Keratinocyte (primary cell): ENCODE measurements around the gene PRRX1. TPM values are rescaled to one million over a fixed set of nuclear protein-coding genes. Genes with fewer than 3 reads are reported as not detected.

ENCODE experiments used
- DNase-seq: peaks from one replicate; pipeline ENCODE4 v3.0.0-alpha.2; 2011; ENCODE audit warnings: low read depth, missing footprints, low spot score
- FAIRE-seq: peaks from 2 replicates; lab custom pipeline; 2011; peaks lifted over from hg19 to GRCh38; lab: Jason Lieb, UNC
- H2AFZ ChIP-seq: 2 replicates; pipeline ENCODE4 v1.6.0; 2012; ENCODE audit warnings: low read length, control low read depth, inconsistent platforms; ENCODE audit not compliant: control insufficient read depth
- H3K27ac ChIP-seq: 2 replicates; pipeline ENCODE4 v1.5.1; 2011; ENCODE audit warnings: low read length; ENCODE audit not compliant: control insufficient read depth, insufficient read depth
- H3K27me3 ChIP-seq: 3 replicates; pipeline ENCODE4 v1.6.0; 2011; ENCODE audit warnings: low read length; ENCODE audit not compliant: control insufficient read depth, insufficient read depth; ENCODE audit errors: extremely low read depth
- H3K36me3 ChIP-seq, 2 experiments: 2 replicates in 1 of 2; 3 replicates in 1 of 2; pipeline ENCODE4 v1.5.1; 2011; ENCODE audit warnings: low read length in 2 of 2, mild to moderate bottlenecking in 1 of 2; ENCODE audit not compliant: control insufficient read depth in 2 of 2, insufficient read depth in 2 of 2; ENCODE audit errors: extremely low read depth in 1 of 2
- H3K4me1 ChIP-seq: 3 replicates; pipeline ENCODE4 v1.5.1; 2011; ENCODE audit warnings: low read length; ENCODE audit not compliant: control insufficient read depth, insufficient read depth; ENCODE audit errors: extremely low read depth
- H3K4me2 ChIP-seq: 3 replicates; pipeline ENCODE4 v1.6.0; 2011; ENCODE audit warnings: low read depth, low read length; ENCODE audit not compliant: control insufficient read depth, insufficient read depth; ENCODE audit errors: extremely low read depth
- H3K4me3 ChIP-seq, 3 experiments: fragments of 200-600 bp in 1 of 3; sonication (generic) in 1 of 3; 2 replicates in 2 of 3; 3 replicates in 1 of 3; pipeline ENCODE4 v1.5.1; 2011 to 2016; ENCODE audit warnings: low read length in 3 of 3, mild to moderate bottlenecking in 3 of 3, control low read depth in 2 of 3, inconsistent platforms in 1 of 3, low read depth in 1 of 3, mixed read lengths in 1 of 3, mixed run types in 1 of 3, moderate library complexity in 1 of 3; ENCODE audit not compliant: control insufficient read depth in 2 of 3, insufficient read depth in 2 of 3; ENCODE audit errors: extremely low read depth in 1 of 3
- H3K79me2 ChIP-seq: 2 replicates; pipeline ENCODE4 v1.6.0; 2012; ENCODE audit warnings: low read length; ENCODE audit not compliant: control insufficient read depth, insufficient read depth
- H3K9ac ChIP-seq: 3 replicates; pipeline ENCODE4 v1.6.0; 2011; ENCODE audit warnings: low read length; ENCODE audit not compliant: control insufficient read depth, insufficient read depth; ENCODE audit errors: extremely low read depth
- H3K9me1 ChIP-seq: 3 replicates; pipeline ENCODE4 v1.6.0; 2011; ENCODE audit warnings: low read length; ENCODE audit not compliant: control insufficient read depth, insufficient read depth; ENCODE audit errors: extremely low read depth
- H3K9me3 ChIP-seq: 2 replicates; pipeline ENCODE4 v1.5.1; 2012; ENCODE audit warnings: low read depth, low read length; ENCODE audit not compliant: control insufficient read depth
- H4K20me1 ChIP-seq: 3 replicates; pipeline ENCODE4 v1.6.0; 2011; ENCODE audit warnings: low read length; ENCODE audit not compliant: control insufficient read depth, insufficient read depth; ENCODE audit errors: extremely low read depth
- CTCF ChIP-seq, 3 experiments: IDR thresholded peaks in 1 of 3; conservative IDR thresholded peaks in 1 of 3; optimal IDR thresholded peaks in 1 of 3; 2 replicates in 2 of 3; 3 replicates in 1 of 3; pipeline versions ENCODE3 to v1.5.1; 2011; ENCODE audit warnings: low read length in 3 of 3, mild to moderate bottlenecking in 3 of 3, moderate library complexity in 2 of 3, control low read depth in 1 of 3, inconsistent platforms in 1 of 3; ENCODE audit not compliant: insufficient read depth in 2 of 3; ENCODE audit errors: extremely low read depth in 1 of 3
- EZH2 ChIP-seq: IDR thresholded peaks from one replicate; pipeline ENCODE4 v1.6.1; 2012; ENCODE audit warnings: inconsistent platforms, mild to moderate bottlenecking, low read length, moderate library complexity
- dilution Hi-C: fragments of 300-500 bp; cut with MboI; formaldehyde crosslinking; loops from one replicate; pipeline ENCODE4 v1.7.0; 2020; ENCODE audit warnings: low sequenced_read_pairs; ENCODE audit not compliant: extremely low pct_ligation_motif_present
- polyA plus RNA-seq, 5 experiments: library from polyadenylated mRNA; depleted of rRNA in 3 of 5; stranded (reverse) in 3 of 5; stranded (forward) in 1 of 5; unstranded in 1 of 5; fragments of >200 nt; gene quantifications; 1 replicate in 1 of 5; 2 replicates in 3 of 5; 3 replicates in 1 of 5; pipeline versions ENCODE4 v1.2.1 to v1.2.3, GENCODE V29; 2011 to 2012; ENCODE audit warnings: missing spikeins in 2 of 5, low read depth in 1 of 5, low replicate concordance in 1 of 5

Gene PRRX1
- polyA plus RNA-seq, 1 donor (not counting 4 experiments of a cell fraction or from before 2014, with no cell fraction given) = not detected

- Histone ChIP-seq H2AFZ (no peak overlapping the region), H3K4me3 (no peak overlapping the region), H3K27ac (no peak overlapping the region), H3K27me3 (no peaks in the 10 kb centered on the region), H3K79me2 (no peaks in the 10 kb centered on the region), H3K9me3 (no peaks in the 10 kb centered on the region), H4K20me1 (no peaks in the 10 kb centered on the region), H3K4me1 (peaks cover 7% of the 10 kb centered on the region), H3K9me1 (no peaks in the 10 kb centered on the region), H3K9ac (no peak overlapping the region), H3K36me3 (no peaks in the 10 kb centered on the region), H3K4me2 (no peak overlapping the region)
- no peak for TF ChIP-seq EZH2
- no peak for TF ChIP-seq CTCF (optimal IDR thresholded peaks at IDR 0.05 in 1 of 3, IDR thresholded peaks at IDR 0.05 in 1 of 3, conservative IDR thresholded peaks at IDR 0.05 in 1 of 3; ENCODE audit: extremely low read depth in 1 of 3, insufficient read depth in 2 of 3, low read length in 3 of 3)
- FAIRE-seq (no peak), DNase-seq (no peak)
- dilution Hi-C loops = no loop called here
Observed at GRCh38 chr1:170721621-170722020, 57.7 kb downstream of the PRRX1 start.

- H3K4me1 ChIP-seq = peaks cover 7% of the 10 kb centered on the region
- TF ChIP-seq CTCF (optimal IDR thresholded peaks at IDR 0.05 in 1 of 3, IDR thresholded peaks at IDR 0.05 in 1 of 3, conservative IDR thresholded peaks at IDR 0.05 in 1 of 3; ENCODE audit: extremely low read depth in 1 of 3, insufficient read depth in 2 of 3, low read length in 3 of 3) = no peak
- TF ChIP-seq EZH2 = no peak
- no peak overlapping the region for H2AFZ ChIP-seq
- no peak overlapping the region for H3K27ac ChIP-seq
- H3K9me3 ChIP-seq = no peaks in the 10 kb centered on the region
- H3K27me3 ChIP-seq = no peaks in the 10 kb centered on the region
- DNase-seq = no peak
- no peaks in the 10 kb centered on the region for H3K9me1 ChIP-seq
- H3K36me3 ChIP-seq = no peaks in the 10 kb centered on the region
- no peaks in the 10 kb centered on the region for H4K20me1 ChIP-seq
- H3K4me2 ChIP-seq = no peak overlapping the region
- dilution Hi-C loops = no loop called here
- no peak overlapping the region for H3K9ac ChIP-seq
- no peak overlapping the region for H3K4me3 ChIP-seq
- no peak for FAIRE-seq
- H3K79me2 ChIP-seq = no peaks in the 10 kb centered on the region
Observed at GRCh38 chr1:170723518-170723917, 59.6 kb downstream of the PRRX1 start.
